Ovary (tissue), 9 donors: ENCODE measurements around the gene CEP128. TPM values are rescaled to one million over a fixed set of nuclear protein-coding genes. Genes with fewer than 3 reads are reported as not detected.

Experiments
- DNase-seq, 5 donors: peaks; one replicate each; pipeline ENCODE4 v3.0.0-alpha.2; 2019 to 2020
- H3K27ac ChIP-seq, 2 donors: fragments of 200-600 bp; one replicate each; pipeline versions ENCODE4 v1.5.1 to v1.8.0; 2019 to 2022
- H3K27me3 ChIP-seq: fragments of 200-600 bp; one replicate; pipeline ENCODE4 v1.8.0; 2022
- H3K36me3 ChIP-seq: fragments of 200-600 bp; sonication (generic); one replicate; pipeline ENCODE4 v1.5.1; 2019
- H3K4me1 ChIP-seq: one replicate; pipeline ENCODE4 v1.8.1; 2013; ENCODE audit warnings: mild to moderate bottlenecking, moderate library complexity; ENCODE audit not compliant: insufficient read depth
- H3K4me3 ChIP-seq: fragments of 200-600 bp; sonication (generic); one replicate; pipeline ENCODE4 v1.5.1; 2017
- H3K9me3 ChIP-seq, 2 donors: fragments of 200-600 bp in 1 of 2; sonication (generic) in 1 of 2; one replicate each; pipeline versions ENCODE4 v1.5.1 to v1.8.1; 2013 to 2019; ENCODE audit warnings: mild to moderate bottlenecking in 1 of 2, moderate library complexity in 1 of 2
- CTCF ChIP-seq, 3 donors: fragments of 450-650 bp in 2 of 3; fragments of 200-600 bp in 1 of 3; IDR thresholded peaks; one replicate each; pipeline versions ENCODE4 v1.5.1 to v1.8.0; 2016 to 2022; ENCODE audit warnings: antibody characterized with exemption in 3 of 3, mild to moderate bottlenecking in 1 of 3
- EP300 ChIP-seq: sonication (generic); formaldehyde crosslinking; IDR thresholded peaks from one replicate; pipeline ENCODE4 v1.6.1; 2017; ENCODE audit warnings: antibody characterized with exemption
- POLR2A ChIP-seq: fragments of 450-650 bp; IDR thresholded peaks from one replicate; pipeline ENCODE4 v1.6.1; 2017; ENCODE audit warnings: antibody characterized with exemption, mild to moderate bottlenecking, moderate library complexity
- WGBS, 3 donors: extraction: QIAGEN DNeasy Blood & Tissue Kit in 1 of 3; methylation state at CpG; one replicate each; pipeline versions ENCODE4 v1.1.5 to v1.1.7; 2013 to 2017; 5-methylcytosine and 5-hydroxymethylcytosine counted together
- intact Hi-C, 4 donors: fragments of 100-400 bp; cut with DNase I; formaldehyde crosslinking; loops; one replicate each; pipeline versions ENCODE4 v1.11.0 to v1.15.1; 2022 to 2023
- polyA plus RNA-seq, 2 donors: library from polyadenylated mRNA; stranded (reverse); fragments of 200-250 nt in 1 of 2; fragments of 350-450 nt in 1 of 2; fragmentation: Illumina TruSeq in 1 of 2; extraction: RNeasy Lipid Tissue Mini Kit (QIAGEN cat#74804) in 1 of 2; gene quantifications; one replicate each; pipeline ENCODE4 v1.2.3, GENCODE V29; 2013 to 2014
- total RNA-seq, 7 donors: library from RNA; depleted of rRNA in 2 of 7; stranded (reverse); fragments of >200 nt in 2 of 7; fragmentation: NEBNext Ultra II Directional in 3 of 7; extraction: Animal tissue kit (Norgen Biotek cat#: 25700) in 3 of 7; gene quantifications; one replicate each; pipeline versions ENCODE4 v1.1.0 to v1.2.4, GENCODE V29; 2016 to 2023
- donor health status: DM: no; HTN: no; CAD: no; lungs with moderate emphysema.
- donor health status: DM: no; HTN: no; CAD: no.
- donor health status: Bipolar disorder and iron deficiency.
- donor health status: DM: yes; HTN: yes; CAD: no.
- donor health status: DM: no; HTN: no; CAD: no.
- donor health status: DM: yes; HTN: yes; CAD: no.

Gene CEP128
- total and polyA plus RNA-seq, 9 donors: 1.5 to 14.3 (median 6.4) TPM

- DNase-seq: no peak
- H3K4me3 ChIP-seq: no peak overlapping the region
- no peak overlapping the region for H3K27ac ChIP-seq
- H3K36me3 ChIP-seq: no peaks in the 10 kb centered on the region
- H3K9me3 ChIP-seq: no peaks in the 10 kb centered on the region
- no peaks in the 10 kb centered on the region for H3K27me3 ChIP-seq
- TF ChIP-seq CTCF (IDR thresholded peaks at IDR 0.05) (no peak), EP300 (no peak), POLR2A (no peak)
- intact Hi-C loops: no loop called here
- H3K4me1 ChIP-seq: peaks cover 1% of the 10 kb centered on the region
These were observed 332.5 kb downstream of the CEP128 start for GRCh38 chr14:80609055-80609454.

- Histone ChIP-seq H3K4me3 (no peak overlapping the region), H3K36me3 (no peaks in the 10 kb centered on the region), H3K27ac (no peak overlapping the region), H3K9me3 (no peaks in the 10 kb centered on the region), H3K4me1 (peaks cover 1% of the 10 kb centered on the region), H3K27me3 (no peaks in the 10 kb centered on the region)
- DNase-seq: no peak
- intact Hi-C loops: no loop called here
- 39 to 50% (median 49%) methylated on average over 1 of the region's 1 CpG for WGBS, 3 donors
- TF ChIP-seq CTCF (IDR thresholded peaks at IDR 0.05) (no peak), EP300 (no peak), POLR2A (no peak)
These were observed 333.0 kb downstream of the CEP128 start for GRCh38 chr14:80608563-80608962.

GRCh38 chr14:80607430-80608190 lies 333.9 kb downstream of the CEP128 start:
- 90 to 96% (median 93%) methylated on average over 5 of the region's 5 CpGs for WGBS, 3 donors

GRCh38 chr14:80606347-80606772 lies 335.2 kb downstream of the CEP128 start:
- TF ChIP-seq EP300 (no peak), CTCF (IDR thresholded peaks at IDR 0.05) (no peak), POLR2A (no peak)
- intact Hi-C loops: no loop called here
- no peak for DNase-seq
- Histone ChIP-seq H3K27me3 (no peaks in the 10 kb centered on the region), H3K9me3 (no peaks in the 10 kb centered on the region), H3K36me3 (no peaks in the 10 kb centered on the region), H3K27ac (no peak overlapping the region), H3K4me1 (peaks cover 1% of the 10 kb centered on the region), H3K4me3 (no peak overlapping the region)

More at GRCh38 chr14:80607430-80608190, 333.9 kb downstream of the CEP128 start:
- Histone ChIP-seq H3K4me3 (no peak overlapping the region), H3K9me3 (no peaks in the 10 kb centered on the region), H3K4me1 (peaks cover 1% of the 10 kb centered on the region), H3K27ac (no peak overlapping the region), H3K27me3 (no peaks in the 10 kb centered on the region), H3K36me3 (no peaks in the 10 kb centered on the region)
- no peak for TF ChIP-seq CTCF (IDR thresholded peaks at IDR 0.05)
- no peak for TF ChIP-seq EP300
- TF ChIP-seq POLR2A: no peak
- intact Hi-C loops: no loop called here
- no peak for DNase-seq
